H9 (cell line): ENCODE measurements around the gene PPCDC. TPM values are rescaled to one million over a fixed set of nuclear protein-coding genes. Genes with fewer than 3 reads are reported as not detected.
"Not testable (repeated sequence)": the region's sequence is repeated elsewhere in the genome, so short reads cannot be mapped to it uniquely, and the experiment has no call there.

Experiments used
- DNase-seq: peaks from one replicate; pipeline ENCODE4 v3.0.0-alpha.2; 2017
- H2AFZ ChIP-seq: one replicate; pipeline ENCODE4 v1.6.1; 2013; ENCODE audit warnings: mild to moderate bottlenecking, low read length, control low read depth, moderate library complexity
- H2AK5ac ChIP-seq: 2 replicates; pipeline ENCODE4 v1.6.1; 2013; ENCODE audit warnings: low read length, control low read depth, mixed read lengths; ENCODE audit not compliant: insufficient read length
- H2BK120ac ChIP-seq: one replicate; pipeline ENCODE4 v1.6.1; 2013; ENCODE audit warnings: low read depth, mild to moderate bottlenecking, low read length, control low read depth, inconsistent platforms; ENCODE audit not compliant: poor library complexity, severe bottlenecking
- H2BK12ac ChIP-seq: 2 replicates; pipeline ENCODE4 v1.6.1; 2013; ENCODE audit warnings: low read length, control low read depth, mixed read lengths, low read depth; ENCODE audit not compliant: insufficient read length
- H2BK15ac ChIP-seq: 2 replicates; pipeline ENCODE4 v1.6.1; 2013; ENCODE audit warnings: low read depth, low read length, control low read depth
- H2BK20ac ChIP-seq: one replicate; pipeline ENCODE4 v1.6.1; 2013; ENCODE audit warnings: low read depth, mild to moderate bottlenecking, low read length, control low read depth, inconsistent platforms; ENCODE audit not compliant: poor library complexity, severe bottlenecking
- H2BK5ac ChIP-seq: 2 replicates; pipeline ENCODE4 v1.6.1; 2013; ENCODE audit warnings: low read length, control low read depth, mixed read lengths; ENCODE audit not compliant: insufficient read length
- H3K14ac ChIP-seq: 2 replicates; pipeline ENCODE4 v1.6.1; 2013; ENCODE audit warnings: low read length, control low read depth; ENCODE audit not compliant: insufficient read depth
- H3K18ac ChIP-seq: 2 replicates; pipeline ENCODE4 v1.6.1; 2013; ENCODE audit warnings: low read depth, mild to moderate bottlenecking, mixed read lengths, low read length, control low read depth; ENCODE audit not compliant: insufficient read length
- H3K23ac ChIP-seq: 2 replicates; pipeline ENCODE4 v1.6.1; 2013; ENCODE audit warnings: low read length, control low read depth, mixed read lengths, low read depth; ENCODE audit not compliant: insufficient read length
- H3K23me2 ChIP-seq: 2 replicates; pipeline ENCODE4 v1.6.1; 2013; ENCODE audit warnings: low read depth, mild to moderate bottlenecking, mixed read lengths, low read length, control low read depth; ENCODE audit not compliant: insufficient read length, poor library complexity, severe bottlenecking
- H3K27ac ChIP-seq: 2 replicates; pipeline ENCODE4 v1.5.1; 2013; ENCODE audit warnings: low read length, control low read depth, mixed read lengths, low read depth; ENCODE audit not compliant: insufficient read length
- H3K27me3 ChIP-seq: 2 replicates; pipeline ENCODE4 v1.6.1; 2013; ENCODE audit warnings: low read length, control low read depth, inconsistent platforms; ENCODE audit not compliant: insufficient read depth
- H3K4ac ChIP-seq: 2 replicates; pipeline ENCODE4 v1.6.1; 2013; ENCODE audit warnings: low read depth, mild to moderate bottlenecking, control low read depth, inconsistent platforms, low read length, moderate library complexity
- H3K4me1 ChIP-seq: 2 replicates; pipeline ENCODE4 v1.6.1; 2013; ENCODE audit warnings: low read length, control low read depth, inconsistent platforms; ENCODE audit not compliant: insufficient read depth
- H3K4me2 ChIP-seq: 2 replicates; pipeline ENCODE4 v1.6.1; 2013; ENCODE audit warnings: low read length, control low read depth, mixed read lengths; ENCODE audit not compliant: insufficient read length, insufficient read depth
- H3K56ac ChIP-seq: 2 replicates; pipeline ENCODE4 v1.6.1; 2013; ENCODE audit warnings: low read depth, mild to moderate bottlenecking, mixed read lengths, low read length, control low read depth; ENCODE audit not compliant: insufficient read length
- H3K79me1 ChIP-seq: 2 replicates; pipeline ENCODE4 v1.6.1; 2013; ENCODE audit warnings: low read depth, mild to moderate bottlenecking, moderate library complexity, low read length, control low read depth, inconsistent platforms; ENCODE audit not compliant: insufficient read depth, poor library complexity, severe bottlenecking
- H3K79me2 ChIP-seq: 2 replicates; pipeline ENCODE4 v1.6.1; 2013; ENCODE audit warnings: low read length, control low read depth, inconsistent platforms; ENCODE audit not compliant: insufficient read depth
- H3K9ac ChIP-seq: 2 replicates; pipeline ENCODE4 v1.6.1; 2013; ENCODE audit warnings: low read length, control low read depth, mixed read lengths; ENCODE audit not compliant: insufficient read length; ENCODE audit errors: extremely low read depth
- H3K9me3 ChIP-seq: one replicate; pipeline ENCODE4 v1.6.1; 2013; ENCODE audit warnings: low read depth, low read length, inconsistent platforms; ENCODE audit not compliant: control insufficient read depth
- H3T11ph ChIP-seq: one replicate; pipeline ENCODE4 v1.6.1; 2013; ENCODE audit warnings: mild to moderate bottlenecking, low read length, control low read depth, inconsistent platforms
- H4K20me1 ChIP-seq: one replicate; pipeline ENCODE4 v1.6.1; 2013; ENCODE audit not compliant: control insufficient read depth, insufficient read length, insufficient read depth
- H4K5ac ChIP-seq: 2 replicates; pipeline ENCODE4 v1.6.1; 2013; ENCODE audit warnings: low read depth, mild to moderate bottlenecking, mixed read lengths, low read length, control low read depth; ENCODE audit not compliant: insufficient read length
- H4K8ac ChIP-seq: replicated peaks from 2 replicates; pipeline ENCODE4 v1.6.1; 2013; ENCODE audit warnings: low read length, control low read depth, mixed read lengths, low read depth; ENCODE audit not compliant: insufficient read length
- H4K91ac ChIP-seq: 2 replicates; pipeline ENCODE4 v1.6.1; 2013; ENCODE audit warnings: low read depth, mild to moderate bottlenecking, moderate library complexity, mixed read lengths, low read length, control low read depth; ENCODE audit not compliant: insufficient read length
- H3K27ac Mint-ChIP-seq, 3 experiments: 2 replicates in 2 of 3; 3 replicates in 1 of 3; pipeline ENCODE4 v1.8.0; 2020 to 2021; ENCODE audit warnings: mixed read lengths in 3 of 3, mild to moderate bottlenecking in 1 of 3, moderate library complexity in 1 of 3
- H3K27me3 Mint-ChIP-seq: 2 replicates; pipeline ENCODE4 v1.8.0; 2021; ENCODE audit warnings: low read depth, mild to moderate bottlenecking, moderate library complexity, mixed read lengths
- H3K36me3 Mint-ChIP-seq, 3 experiments: 2 replicates in 2 of 3; 3 replicates in 1 of 3; pipeline ENCODE4 v1.8.0; 2020 to 2021; ENCODE audit warnings: low read depth in 3 of 3, mixed read lengths in 3 of 3; ENCODE audit not compliant: insufficient read depth in 1 of 3
- H3K4me1 Mint-ChIP-seq, 2 experiments: 2 replicates each; pipeline ENCODE4 v1.8.0; 2020; ENCODE audit warnings: mixed read lengths in 2 of 2
- H3K4me3 Mint-ChIP-seq, 2 experiments: 2 replicates in 1 of 2; 3 replicates in 1 of 2; pipeline ENCODE4 v1.8.0; 2020 to 2021; ENCODE audit warnings: mild to moderate bottlenecking in 2 of 2, mixed read lengths in 2 of 2, moderate library complexity in 1 of 2
- H3K9me3 Mint-ChIP-seq, 2 experiments: 2 replicates in 1 of 2; 3 replicates in 1 of 2; pipeline ENCODE4 v1.8.0; 2020; ENCODE audit warnings: mild to moderate bottlenecking in 2 of 2, mixed read lengths in 2 of 2, moderate library complexity in 1 of 2
- CTCF ChIP-seq: fragments of 200-600 bp; sonication (generic); conservative IDR thresholded peaks from 3 replicates; pipeline ENCODE4 v1.8.0; 2021; ENCODE audit warnings: antibody characterized with exemption, mild to moderate bottlenecking
- WGBS: extraction: QIAGEN DNeasy Blood & Tissue Kit; methylation state at CpG from one replicate; pipeline ENCODE4 v1.1.7; 2013; ENCODE audit warnings: missing lambda C conversion rate, low lambda C conversion rate, mixed read lengths; ENCODE audit not compliant: insufficient read length; ENCODE audit errors: extremely low coverage; 5-methylcytosine and 5-hydroxymethylcytosine counted together
- total RNA-seq: library from RNA; stranded (reverse); gene quantifications from 2 replicates; pipeline ENCODE4 v1.2.1, GENCODE V29; 2021

PPCDC gene
- total RNA-seq, 1 experiment from 2014 or later: 17.6 TPM

GRCh38 chr15:75076277-75076676 is 52.9 kb downstream of the PPCDC start:
- no peak overlapping the region for H3K4me2 ChIP-seq
- Mint-ChIP-seq H3K27me3 (peaks cover 16% of the 10 kb centered on the region), H3K4me1 (no peaks in the 10 kb centered on the region), H3K27ac (no peak overlapping the region), H3K4me3 (no peak overlapping the region), H3K9me3 (peaks cover 0 to 7% of the 10 kb centered on the region in 2 experiments; a peak in 2 of 5 replicates), H3K36me3 (no peaks in the 10 kb centered on the region)
- no peaks in the 10 kb centered on the region for H4K20me1 ChIP-seq
- no peak overlapping the region for H3K18ac ChIP-seq
- H2BK20ac ChIP-seq: no peak overlapping the region
- no peak overlapping the region for H4K8ac ChIP-seq
- no peaks in the 10 kb centered on the region for H3K79me1 ChIP-seq
- H2BK15ac ChIP-seq: no peak overlapping the region
- H3K9ac ChIP-seq: no peak overlapping the region
- WGBS: no CpG with 5 or more reads among the region's 2 CpGs
- H2BK120ac ChIP-seq: no peak overlapping the region
- H4K5ac ChIP-seq: no peak overlapping the region
- H3K4me1 ChIP-seq: no peaks in the 10 kb centered on the region
- no peak overlapping the region for H2AFZ ChIP-seq
- H2AK5ac ChIP-seq: no peak overlapping the region
- H2BK5ac ChIP-seq: no peak overlapping the region
- DNase-seq: no peak
- H4K91ac ChIP-seq: no peak overlapping the region
- H3K27ac ChIP-seq: no peak overlapping the region
- H3K56ac ChIP-seq: no peak overlapping the region
- H3K4ac ChIP-seq: no peak overlapping the region
- TF ChIP-seq CTCF: no peak
- no peak overlapping the region for H2BK12ac ChIP-seq
- no peaks in the 10 kb centered on the region for H3K9me3 ChIP-seq
- no peak overlapping the region for H3K14ac ChIP-seq
- no peaks in the 10 kb centered on the region for H3K27me3 ChIP-seq
- H3K79me2 ChIP-seq: no peaks in the 10 kb centered on the region
- no peaks in the 10 kb centered on the region for H3K23me2 ChIP-seq
- no peak overlapping the region for H3K23ac ChIP-seq
- no peak overlapping the region for H3T11ph ChIP-seq

- H3K79me2 ChIP-seq, H3K9me3 Mint-ChIP-seq, H3K23ac ChIP-seq, H3K4me2 ChIP-seq, H2BK20ac ChIP-seq, H3K79me1 ChIP-seq, H3K4me1 ChIP-seq, H4K20me1 ChIP-seq, H3K4me1 Mint-ChIP-seq, H3K18ac ChIP-seq, DNase-seq, H3K14ac ChIP-seq, H3K9ac ChIP-seq, H2AK5ac ChIP-seq, H2BK5ac ChIP-seq, H3K27ac Mint-ChIP-seq, H3K36me3 Mint-ChIP-seq, H3K4ac ChIP-seq, H2BK120ac ChIP-seq, H3K27ac ChIP-seq, H4K5ac ChIP-seq, H3K56ac ChIP-seq, H2AFZ ChIP-seq, H4K8ac ChIP-seq, H3K4me3 Mint-ChIP-seq, H3T11ph ChIP-seq, H2BK15ac ChIP-seq, H2BK12ac ChIP-seq, H3K9me3 ChIP-seq, H4K91ac ChIP-seq, H3K23me2 ChIP-seq, H3K27me3 ChIP-seq: not testable (repeated sequence)
- WGBS: no CpG with 5 or more reads among the region's 4 CpGs
- H3K27me3 Mint-ChIP-seq: peaks cover 20% of the 10 kb centered on the region
These were observed 54.2 kb downstream of the PPCDC start for GRCh38 chr15:75077551-75077961.
